IMR-90 (cell line): ENCODE measurements around the gene MSMO1. TPM values are rescaled to one million over a fixed set of nuclear protein-coding genes. Genes with fewer than 3 reads are reported as not detected.

Experiments used
- ATAC-seq: fragments of 200-7000 bp; cut with Tn5 transposase; 2 replicates; pipeline ENCODE4 v1.9.1; 2020; ENCODE audit warnings: low read depth, mild to moderate bottlenecking, moderate library complexity
- BruUV-seq: library from RNA; stranded (reverse); fragments of 400-500 nt; replicated peaks from 2 replicates; lab custom pipeline; 2021; lab: Mats Ljungman, UMichigan
- CTCF ChIA-PET: fragments of 300-600 bp; formaldehyde crosslinking; extraction: SDS; loops from one replicate; lab custom pipeline; 2021; ENCODE audit warnings: antibody characterized with exemption; lab: Yijun Ruan, JAX
- POLR2A ChIA-PET: fragments of 300-600 bp; sonication (Branson Sonifier 250); formaldehyde crosslinking; loops from one replicate; lab custom pipeline; 2022; ENCODE audit warnings: antibody characterized with exemption; ENCODE audit not compliant: unreplicated experiment; lab: Charles Lee
- DNase-seq: peaks from one replicate; pipeline ENCODE4 v3.0.0; 2013
- H2AFZ ChIP-seq: replicated peaks from 2 replicates; pipeline ENCODE3; 2013; ENCODE audit warnings: low read length, mild to moderate bottlenecking; ENCODE audit not compliant: poor library complexity
- H2AK5ac ChIP-seq: 2 replicates; pipeline ENCODE4 v1.6.1; 2013; ENCODE audit warnings: low read depth, low read length, inconsistent platforms
- H2AK9ac ChIP-seq: replicated peaks from 2 replicates; pipeline ENCODE3; 2013; ENCODE audit warnings: mild to moderate bottlenecking, low read depth, low read length, moderate library complexity; ENCODE audit not compliant: poor library complexity
- H2BK120ac ChIP-seq: 2 replicates; pipeline ENCODE4 v1.6.1; 2013; ENCODE audit warnings: low read depth, low read length, inconsistent platforms
- H2BK15ac ChIP-seq: 3 replicates; pipeline ENCODE4 v1.6.1; 2013; ENCODE audit warnings: low read depth, low read length, inconsistent platforms
- H2BK20ac ChIP-seq: 2 replicates; pipeline ENCODE4 v1.6.1; 2013; ENCODE audit warnings: low read depth, mild to moderate bottlenecking, inconsistent platforms, low read length, moderate library complexity
- H2BK5ac ChIP-seq: 2 replicates; pipeline ENCODE4 v1.6.1; 2013; ENCODE audit warnings: mild to moderate bottlenecking, low read depth, low read length, inconsistent platforms; ENCODE audit not compliant: poor library complexity, severe bottlenecking
- H3K14ac ChIP-seq: replicated peaks from 2 replicates; pipeline ENCODE4 v1.6.1; 2013; ENCODE audit warnings: low read depth, low read length, inconsistent platforms
- H3K18ac ChIP-seq: 2 replicates; pipeline ENCODE4 v1.6.1; 2013; ENCODE audit warnings: low read depth, low read length, control low read depth
- H3K23ac ChIP-seq: 2 replicates; pipeline ENCODE4 v1.6.1; 2013; ENCODE audit warnings: low read depth, low read length, inconsistent platforms
- H3K27ac ChIP-seq: 2 replicates; pipeline ENCODE4 v1.5.1; 2013; ENCODE audit warnings: mild to moderate bottlenecking, control low read depth, low read length; ENCODE audit not compliant: insufficient read depth
- H3K27me3 ChIP-seq: 2 replicates; pipeline ENCODE4 v1.6.1; 2013; ENCODE audit warnings: low read length; ENCODE audit not compliant: control insufficient read depth, insufficient read depth
- H3K36me3 ChIP-seq: 2 replicates; pipeline ENCODE4 v1.6.1; 2013; ENCODE audit warnings: low read length, mixed read lengths; ENCODE audit not compliant: control insufficient read depth, insufficient read depth
- H3K4ac ChIP-seq: 2 replicates; pipeline ENCODE4 v1.6.1; 2013; ENCODE audit warnings: low read depth, low read length, inconsistent platforms
- H3K4me1 ChIP-seq: 2 replicates; pipeline ENCODE4 v1.6.1; 2013; ENCODE audit warnings: low read length, mixed read lengths; ENCODE audit not compliant: control insufficient read depth, insufficient read depth
- H3K4me2 ChIP-seq: 2 replicates; pipeline ENCODE4 v1.6.1; 2013; ENCODE audit warnings: low read depth, mild to moderate bottlenecking, control low read depth, low read length, moderate library complexity
- H3K4me3 ChIP-seq: 2 replicates; pipeline ENCODE4 v1.5.1; 2013; ENCODE audit warnings: low read depth, mild to moderate bottlenecking, control low read depth, low read length, moderate library complexity; ENCODE audit not compliant: insufficient read depth
- H3K56ac ChIP-seq: 2 replicates; pipeline ENCODE4 v1.6.1; 2013; ENCODE audit warnings: low read length, inconsistent platforms; ENCODE audit not compliant: insufficient read depth; ENCODE audit errors: extremely low read depth
- H3K79me1 ChIP-seq, 2 experiments: 2 replicates each; pipeline ENCODE4 v1.6.1; 2013; ENCODE audit warnings: low read length in 2 of 2, inconsistent platforms in 1 of 2, low read depth in 1 of 2
- H3K9ac ChIP-seq: 2 replicates; pipeline ENCODE4 v1.6.1; 2013; ENCODE audit warnings: low read depth, low read length, control low read depth
- H3K9me1 ChIP-seq: 2 replicates; pipeline ENCODE4 v1.6.1; 2013; ENCODE audit warnings: low read length, inconsistent platforms; ENCODE audit not compliant: insufficient read depth
- H3K9me3 ChIP-seq: 2 replicates; pipeline ENCODE4 v1.6.1; 2013; ENCODE audit warnings: low read length; ENCODE audit not compliant: control insufficient read depth, insufficient read depth
- H4K20me1 ChIP-seq: 2 replicates; pipeline ENCODE4 v1.6.1; 2013; ENCODE audit warnings: low read length, inconsistent platforms; ENCODE audit not compliant: insufficient read depth
- H4K5ac ChIP-seq: 2 replicates; pipeline ENCODE4 v1.6.1; 2013; ENCODE audit warnings: mild to moderate bottlenecking, low read depth, low read length, control low read depth
- H4K8ac ChIP-seq, 2 experiments: 2 replicates each; pipeline ENCODE4 v1.6.1; 2013; ENCODE audit warnings: low read depth in 2 of 2, low read length in 2 of 2, control low read depth in 1 of 2, inconsistent platforms in 1 of 2
- H4K91ac ChIP-seq: 2 replicates; pipeline ENCODE4 v1.6.1; 2013; ENCODE audit warnings: low read depth, low read length, inconsistent platforms; ENCODE audit not compliant: insufficient read depth
- BHLHE40 ChIP-seq: fragments of 150-350 bp; IDR thresholded peaks from 2 replicates; pipeline ENCODE4 v1.6.1; 2016; ENCODE audit warnings: mild to moderate bottlenecking, low read depth, low read length
- CEBPB ChIP-seq: IDR thresholded peaks from 2 replicates; pipeline ENCODE4 v1.6.1; 2012; ENCODE audit warnings: low read depth, low read length, improper control_type of control experiment
- CTCF ChIP-seq: conservative IDR thresholded peaks from 2 replicates; pipeline ENCODE4 v1.5.1; 2012; ENCODE audit warnings: mild to moderate bottlenecking, low read depth, low read length, improper control_type of control experiment
- ELK1 ChIP-seq: fragments of 150-350 bp; IDR thresholded peaks from 2 replicates; pipeline ENCODE4 v1.6.1; 2016; ENCODE audit warnings: low read depth, mild to moderate bottlenecking, low read length, moderate library complexity, borderline replicate concordance
- RAD21 ChIP-seq: IDR thresholded peaks from 2 replicates; pipeline ENCODE4 v1.6.1; 2012; ENCODE audit warnings: low read length, improper control_type of control experiment
- RCOR1 ChIP-seq: IDR thresholded peaks from 2 replicates; pipeline ENCODE4 v1.6.1; 2012; ENCODE audit warnings: mild to moderate bottlenecking, low read length, improper control_type of control experiment; ENCODE audit not compliant: insufficient replicate concordance
- SMC3 ChIP-seq: fragments of 150-350 bp; IDR thresholded peaks from 2 replicates; pipeline ENCODE4 v1.6.1; 2016; ENCODE audit warnings: low read depth, mild to moderate bottlenecking, antibody characterized with exemption, low read length, moderate library complexity
- WGBS, 2 experiments: methylation state at CpG; one replicate each; pipeline versions ENCODE4 v1.1.5 to v1.1.7; 2013; ENCODE audit warnings: missing lambda C conversion rate in 2 of 2; ENCODE audit not compliant: insufficient read length in 1 of 2; ENCODE audit errors: extremely low coverage in 2 of 2; 5-methylcytosine and 5-hydroxymethylcytosine counted together
- dilution Hi-C: fragments of 300-500 bp; cut with HindIII; formaldehyde crosslinking; loops from one replicate; pipeline ENCODE4 v1.14.3; 2018; ENCODE audit warnings: low sequenced_read_pairs; ENCODE audit not compliant: unreplicated experiment
- in situ Hi-C: fragments of 300-500 bp; cut with MboI; formaldehyde crosslinking; loops from 3 replicates; pipeline ENCODE4 v1.14.3; 2019; ENCODE audit warnings: low sequenced_read_pairs, inconsistent platforms, mixed read lengths
- intact Hi-C: fragments of 100-400 bp; cut with micrococcal nuclease; formaldehyde crosslinking; loops from 2 replicates; pipeline ENCODE4 v1.10.0; 2022
- polyA plus RNA-seq, 3 experiments: library from polyadenylated mRNA; depleted of rRNA; stranded (reverse); fragments of >200 nt; gene quantifications; 2 replicates each; pipeline ENCODE4 v1.2.3, GENCODE V29; 2012; ENCODE audit warnings: low replicate concordance in 1 of 3
- total RNA-seq: library from RNA; depleted of rRNA; stranded (reverse); fragments of >200 nt; gene quantifications from 2 replicates; pipeline ENCODE4 v1.2.3, GENCODE V29; 2012

MSMO1 gene
- total and polyA plus RNA-seq, 2 of the 4 experiments (the other 2 are of a cell fraction): 40.1 to 42.1 TPM

GRCh38 chr4:165343353-165344191, 16.1 kb downstream of the MSMO1 start:
- ChIA-PET CTCF (interaction anchor here (1.1 kb wide), 1 partner anchor 212 kb away, joined by 4 read pairs; no protein-coding TSS in a partner anchor), POLR2A (no interaction called here)
- Histone ChIP-seq H3K14ac (no peak overlapping the region), H3K36me3 (peaks cover 3% of the 10 kb centered on the region; the same call in 1 of the 2 replicates), H3K23ac (no peak overlapping the region), H3K79me1 (no peaks in the 10 kb centered on the region), H3K27ac (no peak overlapping the region), H4K8ac (no peak overlapping the region), H2BK15ac (no peak overlapping the region), H2AFZ (no peak overlapping the region), H3K27me3 (no peaks in the 10 kb centered on the region), H2BK120ac (no peak overlapping the region), H4K5ac (no peak overlapping the region), H3K4me1 (no peaks in the 10 kb centered on the region), H2AK5ac (no peak overlapping the region), H3K56ac (no peak overlapping the region), H3K9me1 (no peaks in the 10 kb centered on the region), H3K4me3 (no peak overlapping the region), H3K9me3 (no peaks in the 10 kb centered on the region), H3K4me2 (no peak overlapping the region), H4K91ac (no peak overlapping the region), H2BK20ac (no peak overlapping the region), H3K9ac (no peak overlapping the region), H2BK5ac (no peak overlapping the region), H3K4ac (no peak overlapping the region), H4K20me1 (no peaks in the 10 kb centered on the region), H2AK9ac (no peak overlapping the region), H3K18ac (no peak overlapping the region)
- TF ChIP-seq BHLHE40: no peak
- no peak for TF ChIP-seq CEBPB
- TF ChIP-seq CTCF: 0 out of 2 replicates have a peak, but pooled peaks have one; percentile 34
- TF ChIP-seq RCOR1: no peak
- peak; percentile 50 for TF ChIP-seq RAD21
- no peak for TF ChIP-seq ELK1
- TF ChIP-seq SMC3: peak; percentile 32
- intact Hi-C loops: loop anchor here (1.0 kb wide), 1 partner anchor 212 kb away; no protein-coding TSS in a partner anchor
- BruUV-seq: no TSS peak
- dilution Hi-C loops: no loop called here
- WGBS, 2 experiments: 60% methylated on average over 1 of the region's 13 CpGs; no CpG with 5 or more reads in 1 of the 2 experiments
- DNase-seq (no peak), ATAC-seq (no peak)
- in situ Hi-C loops: loop anchor here (25.0 kb wide), 1 partner anchor 131 kb away; the partner anchor contains the start of gene KLHL2
